Endodermal cell (in vitro differentiated cells): ENCODE measurements around the gene ANKRD66. TPM values are rescaled to one million over a fixed set of nuclear protein-coding genes. Genes with fewer than 3 reads are reported as not detected.

Source experiments
- DNase-seq: peaks from one replicate; pipeline ENCODE4 v3.0.0-alpha.2; 2017
- H3K27ac ChIP-seq: 2 replicates; pipeline ENCODE4 v1.5.1; 2013; ENCODE audit warnings: mild to moderate bottlenecking, low read depth, low read length, moderate library complexity
- H3K27me3 ChIP-seq: 2 replicates; pipeline ENCODE4 v1.6.1; 2013; ENCODE audit warnings: mild to moderate bottlenecking, low read length, moderate library complexity; ENCODE audit not compliant: insufficient read depth, control insufficient read depth, poor library complexity, severe bottlenecking
- H3K36me3 ChIP-seq: 2 replicates; pipeline ENCODE4 v1.7.0; 2013; ENCODE audit warnings: mild to moderate bottlenecking, low read length, moderate library complexity; ENCODE audit not compliant: control insufficient read depth, insufficient read depth
- H3K4me1 ChIP-seq: one replicate; pipeline ENCODE4 v1.7.0; 2013; ENCODE audit warnings: low read length; ENCODE audit not compliant: control insufficient read depth, insufficient read depth
- H3K4me3 ChIP-seq: 2 replicates; pipeline ENCODE4 v1.5.1; 2013; ENCODE audit warnings: mild to moderate bottlenecking, low read length, moderate library complexity
- H3K9ac ChIP-seq: 2 replicates; pipeline ENCODE4 v1.6.1; 2013; ENCODE audit warnings: mild to moderate bottlenecking, low read length, moderate library complexity; ENCODE audit not compliant: poor library complexity, severe bottlenecking; ENCODE audit errors: extremely low read depth
- H3K9me3 ChIP-seq: 2 replicates; pipeline ENCODE4 v1.6.1; 2013; ENCODE audit warnings: mild to moderate bottlenecking, low read length, moderate library complexity; ENCODE audit not compliant: control insufficient read depth
- H3K27ac Mint-ChIP-seq: 2 replicates; pipeline ENCODE4 v1.8.0; 2020; ENCODE audit warnings: mixed read lengths
- H3K27me3 Mint-ChIP-seq: 2 replicates; pipeline ENCODE4 v1.8.0; 2021; ENCODE audit warnings: mild to moderate bottlenecking, mixed read lengths; ENCODE audit not compliant: insufficient read depth
- H3K36me3 Mint-ChIP-seq: 2 replicates; pipeline ENCODE4 v1.8.0; 2020; ENCODE audit warnings: low read depth, mixed read lengths
- H3K4me1 Mint-ChIP-seq: 2 replicates; pipeline ENCODE4 v1.8.0; 2020; ENCODE audit warnings: mixed read lengths
- H3K4me3 Mint-ChIP-seq: 2 replicates; pipeline ENCODE4 v1.8.0; 2020; ENCODE audit warnings: mild to moderate bottlenecking, moderate library complexity, mixed read lengths
- H3K9me3 Mint-ChIP-seq: 2 replicates; pipeline ENCODE4 v1.8.0; 2020; ENCODE audit warnings: mild to moderate bottlenecking, mixed read lengths
- WGBS, 2 experiments: methylation state at CpG; one replicate each; pipeline versions ENCODE4 v1.1.5 to v1.1.7; 2013; ENCODE audit warnings: missing lambda C conversion rate in 2 of 2, mixed read lengths in 1 of 2; ENCODE audit not compliant: insufficient coverage in 1 of 2, insufficient read length in 1 of 2; 5-methylcytosine and 5-hydroxymethylcytosine counted together
- total RNA-seq, 2 donors: library from RNA; stranded (reverse); fragmentation: NEBNext Ultra II Directional in 1 of 2; extraction: Animal tissue kit (Norgen Biotek cat#: 25700) in 1 of 2; gene quantifications; 2 replicates in 1 of 2; 3 replicates in 1 of 2; pipeline ENCODE4 v1.2.1, GENCODE V29; 2021
- TF ChIP-seq, protein P1 (sequence below): fragments of 200-600 bp; sonication (generic); conservative IDR thresholded peaks from 2 replicates; pipeline ENCODE4 v1.5.0; 2021; ENCODE audit warnings: antibody characterized with exemption, mild to moderate bottlenecking

ANKRD66 gene
- total RNA-seq, 2 donors from 2014 or later, result not detected

DNA sequence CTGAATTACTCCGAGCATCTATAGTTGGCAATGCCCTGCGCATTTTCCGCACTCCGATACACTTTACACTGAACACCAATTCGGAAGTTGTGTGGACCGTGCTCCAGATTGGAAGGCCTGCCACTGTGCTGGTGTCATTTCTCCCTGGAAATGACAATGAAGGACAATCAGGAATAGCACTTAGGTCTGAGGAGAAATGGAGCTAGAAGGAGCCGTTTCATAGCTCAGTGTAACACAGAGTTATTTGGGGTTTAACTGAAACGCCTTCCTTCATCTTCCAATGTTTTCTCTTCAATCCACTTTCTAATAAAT is 11.1 kb upstream of the ANKRD66 start:
- H3K36me3 ChIP-seq, result no peaks in the 10 kb centered on the region
- H3K27ac ChIP-seq, result no peak overlapping the region
- H3K4me1 Mint-ChIP-seq, result peaks cover 2% of the 10 kb centered on the region
- H3K9me3 ChIP-seq, result no peaks in the 10 kb centered on the region
- H3K9me3 Mint-ChIP-seq, result no peaks in the 10 kb centered on the region
- no peak overlapping the region for H3K27ac Mint-ChIP-seq
- no peak overlapping the region for H3K9ac ChIP-seq
- H3K4me3 Mint-ChIP-seq, result peak overlapping the region; percentile 69
- H3K27me3 ChIP-seq, result peaks cover 26% of the 10 kb centered on the region
- peak overlapping the region; percentile 85 for H3K4me3 ChIP-seq
- no peaks in the 10 kb centered on the region for H3K36me3 Mint-ChIP-seq
- TF ChIP-seq, protein P1, sequence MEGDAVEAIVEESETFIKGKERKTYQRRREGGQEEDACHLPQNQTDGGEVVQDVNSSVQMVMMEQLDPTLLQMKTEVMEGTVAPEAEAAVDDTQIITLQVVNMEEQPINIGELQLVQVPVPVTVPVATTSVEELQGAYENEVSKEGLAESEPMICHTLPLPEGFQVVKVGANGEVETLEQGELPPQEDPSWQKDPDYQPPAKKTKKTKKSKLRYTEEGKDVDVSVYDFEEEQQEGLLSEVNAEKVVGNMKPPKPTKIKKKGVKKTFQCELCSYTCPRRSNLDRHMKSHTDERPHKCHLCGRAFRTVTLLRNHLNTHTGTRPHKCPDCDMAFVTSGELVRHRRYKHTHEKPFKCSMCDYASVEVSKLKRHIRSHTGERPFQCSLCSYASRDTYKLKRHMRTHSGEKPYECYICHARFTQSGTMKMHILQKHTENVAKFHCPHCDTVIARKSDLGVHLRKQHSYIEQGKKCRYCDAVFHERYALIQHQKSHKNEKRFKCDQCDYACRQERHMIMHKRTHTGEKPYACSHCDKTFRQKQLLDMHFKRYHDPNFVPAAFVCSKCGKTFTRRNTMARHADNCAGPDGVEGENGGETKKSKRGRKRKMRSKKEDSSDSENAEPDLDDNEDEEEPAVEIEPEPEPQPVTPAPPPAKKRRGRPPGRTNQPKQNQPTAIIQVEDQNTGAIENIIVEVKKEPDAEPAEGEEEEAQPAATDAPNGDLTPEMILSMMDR, result no peak
- peaks cover 30% of the 10 kb centered on the region for H3K27me3 Mint-ChIP-seq
- no peaks in the 10 kb centered on the region for H3K4me1 ChIP-seq
- WGBS, 2 experiments, result 10 to 38% methylated on average over 2 to 8 of the region's 8 CpGs
- DNase-seq, result no peak

DNA sequence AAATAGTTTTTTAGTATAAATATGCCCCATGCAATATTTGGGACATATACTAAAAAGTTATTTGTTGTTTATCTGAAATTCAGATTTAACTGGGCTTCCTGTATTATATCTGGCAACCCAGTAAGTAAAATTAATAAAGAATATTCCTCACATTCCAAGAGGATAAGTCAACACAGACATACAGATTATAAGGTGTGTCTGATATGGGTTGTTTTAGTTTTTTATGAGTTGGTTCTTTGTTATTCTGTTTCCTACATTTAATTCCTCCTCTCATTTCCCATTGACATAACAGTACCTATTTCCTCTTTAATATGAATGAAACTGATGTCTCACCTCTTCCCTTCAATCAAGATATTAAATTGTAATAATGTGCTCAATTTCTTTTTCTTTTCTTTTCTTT is 9.8 kb upstream of the ANKRD66 start:
- TF ChIP-seq, protein P1, result no peak
- H3K36me3 ChIP-seq, result no peaks in the 10 kb centered on the region
- H3K9me3 ChIP-seq, result no peaks in the 10 kb centered on the region
- H3K27ac Mint-ChIP-seq, result no peak overlapping the region
- peaks cover 30% of the 10 kb centered on the region for H3K27me3 Mint-ChIP-seq
- H3K9me3 Mint-ChIP-seq, result no peaks in the 10 kb centered on the region
- no peak overlapping the region for H3K27ac ChIP-seq
- no peak for DNase-seq
- H3K4me1 ChIP-seq, result no peaks in the 10 kb centered on the region
- no peak overlapping the region for H3K4me3 Mint-ChIP-seq
- peaks cover 2% of the 10 kb centered on the region for H3K4me1 Mint-ChIP-seq
- no peak overlapping the region for H3K4me3 ChIP-seq
- peaks cover 26% of the 10 kb centered on the region for H3K27me3 ChIP-seq
- no peaks in the 10 kb centered on the region for H3K36me3 Mint-ChIP-seq
- no peak overlapping the region for H3K9ac ChIP-seq

DNA sequence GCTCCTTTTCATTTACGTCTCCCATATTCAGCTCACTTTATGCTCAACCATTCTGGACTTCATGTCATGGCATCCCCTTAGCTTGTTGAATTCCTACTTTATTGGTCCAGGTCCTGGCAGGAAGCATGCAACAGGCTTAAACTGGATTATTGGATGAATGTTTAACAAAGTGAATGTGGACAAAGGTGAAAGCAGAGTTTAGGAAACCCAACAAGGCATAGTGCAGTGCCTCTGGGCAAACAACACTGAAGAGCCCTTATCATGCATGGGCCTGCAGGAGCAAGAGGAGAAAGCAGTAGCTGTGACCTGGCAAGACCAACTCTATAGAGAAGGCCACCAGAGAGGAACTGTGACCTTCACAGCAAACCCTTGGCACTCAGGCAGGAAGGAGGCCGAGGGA is 5.3 kb upstream of the ANKRD66 start:
- TF ChIP-seq, protein P1, result no peak
- H3K4me1 ChIP-seq, result no peaks in the 10 kb centered on the region
- H3K27ac Mint-ChIP-seq, result no peak overlapping the region
- H3K4me3 ChIP-seq, result no peak overlapping the region
- H3K36me3 ChIP-seq, result no peaks in the 10 kb centered on the region
- H3K9me3 Mint-ChIP-seq, result no peaks in the 10 kb centered on the region
- no peaks in the 10 kb centered on the region for H3K36me3 Mint-ChIP-seq
- no peak overlapping the region for H3K27ac ChIP-seq
- WGBS, 2 experiments, result 95 to 100% methylated on average over 1 to 2 of the region's 2 CpGs
- peaks cover 31% of the 10 kb centered on the region for H3K27me3 ChIP-seq
- no peak overlapping the region for H3K9ac ChIP-seq
- peaks cover 24% of the 10 kb centered on the region for H3K27me3 Mint-ChIP-seq
- H3K9me3 ChIP-seq, result no peaks in the 10 kb centered on the region
- no peak overlapping the region for H3K4me3 Mint-ChIP-seq
- no peaks in the 10 kb centered on the region for H3K4me1 Mint-ChIP-seq
- no peak for DNase-seq
